Left renal cortex interstitium (tissue), 4 donors: ENCODE results near the gene MMUT. TPM values are rescaled to one million over a fixed set of nuclear protein-coding genes. Genes with fewer than 3 reads are reported as not detected.
A peak's percentile ranks its signal among the peaks of the same experiment; 100 is the strongest.
"Not testable (repeated sequence)": the region's sequence is repeated elsewhere in the genome, so short reads cannot be mapped to it uniquely, and the experiment has no call there.

Experiments used
- DNase-seq, 4 donors: peaks; one replicate each; pipeline ENCODE4 v3.0.0-alpha.2; 2013; ENCODE audit warnings: low read depth in 4 of 4, low spot score in 2 of 4, missing footprints in 1 of 4
- polyA plus RNA-seq, 4 donors: library from polyadenylated mRNA; unstranded; fragments of 120-200 nt; gene quantifications; one replicate each; pipeline ENCODE4 v1.2.1, GENCODE V29; 2013; ENCODE audit not compliant: insufficient read length in 4 of 4

MMUT gene
- 10 to 100 TPM; 37.0 to 59.0 (median 50.1) TPM for polyA plus RNA-seq

GRCh38 chr6:49462927-49463611, at the start of gene MMUT, which contains the start of gene CENPQ:
TSS of gene MMUT (minus strand) at chr6:49463253. CDS start at chr6:49459466, 3,787 bp downstream.
TSS of gene CENPQ (plus strand) at chr6:49463370. CDS start at chr6:49470177, 6,807 bp downstream.
- DNase-seq, result peak; percentile 84 to 97 (median 93)

GRCh38 chr6:49509342-49509741, 46.3 kb upstream of the MMUT start:
- DNase-seq, result no peak

GRCh38 chr6:49506569-49507111, 43.6 kb upstream of the MMUT start:
- DNase-seq, result no peak

GRCh38 chr6:49504666-49505065, 41.6 kb upstream of the MMUT start:
- no peak for DNase-seq

GRCh38 chr6:49499623-49500022, 36.6 kb upstream of the MMUT start, which contains the start of gene GLYATL3:
TSS of gene GLYATL3 (plus strand) at chr6:49499923. CDS start at chr6:49511991, 12,068 bp downstream.
- no peak for DNase-seq

- DNase-seq, result no peak
These were observed 36.1 kb upstream of the MMUT start for GRCh38 chr6:49499126-49499525.

GRCh38 chr6:49497304-49497703, 34.3 kb upstream of the MMUT start:
- DNase-seq, result no peak

- DNase-seq, result no peak
These were observed 27.6 kb upstream of the MMUT start for GRCh38 chr6:49490633-49491032.

GRCh38 chr6:49483380-49483779, 20.3 kb upstream of the MMUT start:
- not testable (repeated sequence) for DNase-seq

- DNase-seq, result not testable (repeated sequence)
These were observed 18.8 kb upstream of the MMUT start for GRCh38 chr6:49481846-49482245.

- DNase-seq, result no peak
These were observed 16.4 kb upstream of the MMUT start for GRCh38 chr6:49479308-49479970.

- DNase-seq, result not testable (repeated sequence)
These were observed 13.5 kb upstream of the MMUT start for GRCh38 chr6:49476564-49476963.

- DNase-seq, result no peak
These were observed 5.0 kb upstream of the MMUT start for GRCh38 chr6:49468042-49468441.

GRCh38 chr6:49464691-49465090, 1.6 kb upstream of the MMUT start:
- DNase-seq, result no peak

GRCh38 chr6:49463612-49463967, 537 bp upstream of the MMUT start:
- peak in 1 of 4 donors; percentile 3 for DNase-seq

- peak in 2 of 4 donors; percentile 1 to 6 for DNase-seq
These were observed 490 bp downstream of the MMUT start for GRCh38 chr6:49462599-49462926.

- DNase-seq, result peak in 3 of 4 donors; percentile 0 to 4 (median 3)
These were observed 982 bp downstream of the MMUT start for GRCh38 chr6:49462071-49462470.

GRCh38 chr6:49457771-49458170, 5.3 kb downstream of the MMUT start:
- no peak for DNase-seq

- no peak for DNase-seq
These were observed 8.0 kb downstream of the MMUT start for GRCh38 chr6:49454787-49455709.

GRCh38 chr6:49453221-49453620, 9.8 kb downstream of the MMUT start:
- DNase-seq, result no peak

- no peak for DNase-seq
These were observed 32.2 kb downstream of the MMUT start for GRCh38 chr6:49430866-49431265.
